Heart left ventricle (tissue), 16 donors: ENCODE results near the gene SNRNP35. TPM values are rescaled to one million over a fixed set of nuclear protein-coding genes. Genes with fewer than 3 reads are reported as not detected.

Experiments used
- ATAC-seq, 4 donors: fragments of 200-7000 bp; cut with Tn5 transposase; one replicate each; pipeline ENCODE4 v1.9.1; 2020 to 2022; ENCODE audit warnings: moderate library complexity in 4 of 4, mild to moderate bottlenecking in 3 of 4, moderate number of reproducible peaks in 1 of 4
- DNase-seq, 5 donors: peaks; one replicate each; pipeline ENCODE4 v3.0.0-alpha.2; 2020
- H3K27ac ChIP-seq, 12 donors: fragments of 200-600 bp; sonication (generic) in 4 of 12; one replicate each; pipeline versions ENCODE4 v1.5.0 to v1.8.0; 2016 to 2022; ENCODE audit warnings: mild to moderate bottlenecking in 2 of 12
- H3K27me3 ChIP-seq, 9 donors: fragments of 200-600 bp; sonication (generic) in 2 of 9; one replicate each; pipeline versions ENCODE4 v1.5.1 to v1.8.0; 2016 to 2022; ENCODE audit warnings: mild to moderate bottlenecking in 3 of 9
- H3K36me3 ChIP-seq, 9 donors: fragments of 200-600 bp; sonication (generic) in 2 of 9; one replicate each; pipeline versions ENCODE4 v1.5.0 to v1.8.0; 2018 to 2022; ENCODE audit warnings: mild to moderate bottlenecking in 2 of 9
- H3K4me1 ChIP-seq, 12 donors: fragments of 200-600 bp; sonication (generic) in 4 of 12; one replicate each; pipeline versions ENCODE4 v1.5.0 to v1.8.0; 2016 to 2022; ENCODE audit warnings: mild to moderate bottlenecking in 3 of 12
- H3K4me3 ChIP-seq, 12 donors: fragments of 200-600 bp; sonication (generic) in 4 of 12; one replicate each; pipeline versions ENCODE4 v1.5.0 to v1.8.0; 2017 to 2022; ENCODE audit warnings: mild to moderate bottlenecking in 9 of 12, moderate library complexity in 4 of 12
- H3K9me3 ChIP-seq, 12 donors: fragments of 200-600 bp; sonication (generic) in 4 of 12; one replicate each; pipeline versions ENCODE4 v1.5.0 to v1.8.0; 2016 to 2022; ENCODE audit warnings: mild to moderate bottlenecking in 1 of 12
- CTCF ChIP-seq, 12 donors: fragments of 200-600 bp; sonication (generic) in 4 of 12; IDR thresholded peaks; one replicate each; pipeline versions ENCODE4 v1.5.0 to v1.8.0; 2018 to 2022; ENCODE audit warnings: antibody characterized with exemption in 12 of 12, mild to moderate bottlenecking in 5 of 12
- POLR2A ChIP-seq, 2 donors: fragments of 450-650 bp; IDR thresholded peaks; one replicate each; pipeline ENCODE4 v1.6.1; 2017; ENCODE audit warnings: antibody characterized with exemption in 2 of 2, mild to moderate bottlenecking in 2 of 2, moderate library complexity in 2 of 2
- WGBS, 4 donors: extraction: QIAGEN DNeasy Blood & Tissue Kit in 2 of 4; methylation state at CpG; one replicate each; pipeline versions ENCODE4 v1.1.5 to v1.1.7; 2013 to 2018; 5-methylcytosine and 5-hydroxymethylcytosine counted together
- intact Hi-C, 10 donors: fragments of 100-400 bp; cut with DNase I; formaldehyde crosslinking; loops; one replicate each; pipeline versions ENCODE4 v1.11.1 to v1.14.2; 2022
- polyA plus RNA-seq, 2 donors: library from polyadenylated mRNA; stranded (reverse); fragments of 200-250 nt; gene quantifications; one replicate each; pipeline ENCODE4 v1.2.3, GENCODE V29; 2013
- total RNA-seq, 9 donors: library from RNA; depleted of rRNA in 2 of 9; stranded (reverse); fragments of >200 nt in 2 of 9; fragmentation: NEBNext Ultra II Directional in 3 of 9; extraction: Animal tissue kit (Norgen Biotek cat#: 25700) in 3 of 9; gene quantifications; one replicate each; pipeline versions ENCODE4 v1.1.0 to v1.2.4, GENCODE V29; 2016 to 2023
- donor health status: ischemic (EF 13 %, LVEDD 7.1; RV severe dilation, severe dysfunction).
- donor health status: healthy with polysubstance abuse.
- donor health status: DM: no; HTN: yes; CAD: no.
- donor health status: DM: no; HTN: no; CAD: no.
- donor health status: ischemic (EF 25% LVEDD 6.9; RV normal size, moderate dysfunction).
- donor health status: ischemic (EF 25% LVEDD 5.7; RV mildly dilated, moderate dysfunction).
- donor health status: healthy.
- donor health status: DM: yes; HTN: yes; CAD: no.
- donor health status: ischemic (EF 35%, LVEDD 5.7; RV mildly dilated, moderate dysfunction).
- donor health status: nonischemic (EF 11% LVEDD 7.7; RV severe dilation, severe dysfunction).
- donor health status: DM: yes; HTN: yes; CAD: no.
- donor health status: PGD.
- donor health status: ischemic (EF 29% LVEDD 5.4; RV normal size, mild dysfunction).
- donor health status: nonischemic (EF 23%, LVEDD 6.1; RV moderate dilation, normal function).

The SNRNP35 gene
- total and polyA plus RNA-seq, 11 donors = 18.5 to 72.8 (median 22.0) TPM

GRCh38 chr12:123445388-123446332, 12.3 kb upstream of the SNRNP35 start:
- Histone ChIP-seq H3K27ac (peak overlapping the region; percentile 33 to 82 (median 64)), H3K36me3 (no peaks in the 10 kb centered on the region), H3K4me1 (peaks cover 0 to 55% (median 19%) of the 10 kb centered on the region in 12 donors), H3K9me3 (no peaks in the 10 kb centered on the region), H3K27me3 (no peaks in the 10 kb centered on the region), H3K4me3 (peak overlapping the region in 3 of 12 donors; percentile 5 to 8 (median 5))
- TF ChIP-seq CTCF (IDR thresholded peaks at IDR 0.05) = no peak
- TF ChIP-seq POLR2A (IDR thresholded peaks at IDR 0.05) = no peak
- intact Hi-C loops = loop anchor here in 1 of 10 donors (10.0 kb wide), 1 partner anchor 61 kb away; the partner anchor contains the start of gene KMT5A
- ATAC-seq (peak; percentile 4 to 85 (median 76)), DNase-seq (peak in 4 of 5 donors; percentile 25 to 51 (median 41))
- 38 to 55% (median 50%) methylated on average over 18 of the region's 18 CpGs for WGBS, 4 donors

DNA sequence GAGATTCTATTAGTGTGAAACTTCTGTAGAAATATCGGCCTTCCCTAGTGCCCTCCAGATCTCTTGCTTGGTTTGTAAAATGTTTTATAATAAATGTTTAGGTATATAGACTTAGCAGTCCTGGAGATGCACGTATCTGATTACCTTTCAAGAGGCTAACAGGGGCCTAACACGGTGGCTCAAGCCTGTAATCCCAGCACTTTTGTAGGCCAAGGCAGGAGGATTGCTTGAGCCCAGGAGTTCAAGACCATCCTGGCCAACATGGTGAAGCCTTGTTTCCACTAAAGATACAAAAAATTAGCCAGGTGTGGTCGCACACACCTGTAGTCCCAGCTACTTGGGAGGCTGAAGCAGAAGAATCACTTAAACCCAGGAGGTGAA, 11.6 kb upstream of the SNRNP35 start:
- Histone ChIP-seq H3K4me1 (peaks cover 0 to 55% (median 19%) of the 10 kb centered on the region in 12 donors), H3K4me3 (peak overlapping the region in 1 of 12 donors; percentile 5), H3K27me3 (no peaks in the 10 kb centered on the region), H3K27ac (peak overlapping the region in 11 of 12 donors; percentile 18 to 82 (median 65)), H3K36me3 (no peaks in the 10 kb centered on the region), H3K9me3 (no peaks in the 10 kb centered on the region)
- TF ChIP-seq CTCF (IDR thresholded peaks at IDR 0.05) (no peak), POLR2A (IDR thresholded peaks at IDR 0.05) (no peak)
- no peak for ATAC-seq
- no peak for DNase-seq
- 52 to 64% (median 57%) methylated on average over 4 of the region's 4 CpGs for whole genome bisulfite sequencing, 4 donors
- intact Hi-C loops = loop anchor here in 1 of 10 donors (10.0 kb wide), 1 partner anchor 62 kb away; the partner anchor contains the start of gene KMT5A

- ATAC-seq = no peak
- Histone ChIP-seq H3K27ac (peak overlapping the region in 2 of 12 donors; percentile 17 to 91), H3K4me1 (peaks cover 0 to 37% (median 17%) of the 10 kb centered on the region in 12 donors), H3K36me3 (no peaks in the 10 kb centered on the region), H3K27me3 (no peaks in the 10 kb centered on the region), H3K4me3 (no peak overlapping the region), H3K9me3 (no peaks in the 10 kb centered on the region)
- TF ChIP-seq CTCF (IDR thresholded peaks at IDR 0.05) (no peak), POLR2A (IDR thresholded peaks at IDR 0.05) (no peak)
- intact Hi-C loops = loop anchor here in 1 of 10 donors (10.0 kb wide), 1 partner anchor 64 kb away; the partner anchor contains the start of gene KMT5A
- WGBS, 4 donors = 83 to 92% (median 86%) methylated on average over 2 of the region's 2 CpGs
- DNase-seq = no peak
Measured at GRCh38 chr12:123449249-123449733, 8.6 kb upstream of the SNRNP35 start.

- Histone ChIP-seq H3K4me1 (peaks cover 0 to 31% (median 13%) of the 10 kb centered on the region in 12 donors), H3K9me3 (no peaks in the 10 kb centered on the region), H3K27me3 (no peaks in the 10 kb centered on the region), H3K36me3 (no peaks in the 10 kb centered on the region), H3K27ac (no peak overlapping the region), H3K4me3 (no peak overlapping the region)
- TF ChIP-seq CTCF (IDR thresholded peaks at IDR 0.05) = no peak
- TF ChIP-seq POLR2A (IDR thresholded peaks at IDR 0.05) = no peak
- 81 to 86% (median 83%) methylated on average over 4 of the region's 4 CpGs for WGBS, 4 donors
- intact Hi-C loops = loop anchor here in 2 of 10 donors (10.0 kb wide), 1 partner anchor 65 kb away; the partner anchor contains the start of gene KMT5A (in 2 of the 2)
- ATAC-seq (no peak), DNase-seq (no peak)
Measured at GRCh38 chr12:123449856-123450255, 8.1 kb upstream of the SNRNP35 start.
